GM23338 (cell line): ENCODE measurements around the gene CTNNA2. TPM values are rescaled to one million over a fixed set of nuclear protein-coding genes. Genes with fewer than 3 reads are reported as not detected.

ENCODE experiments used
- ATAC-seq: fragments of 200-7000 bp; cut with Tn5 transposase; 3 replicates; pipeline ENCODE4 v1.9.1; 2020
- DNase-seq: peaks from one replicate; pipeline ENCODE4 v3.0.0-alpha.2; 2015; ENCODE audit warnings: low spot score
- H2AFZ ChIP-seq: fragments of 200-600 bp; sonication (generic); 2 replicates; pipeline ENCODE4 v1.8.0; 2016; ENCODE audit warnings: antibody characterized with exemption, mild to moderate bottlenecking, moderate library complexity
- H3F3A ChIP-seq: fragments of 200-600 bp; sonication (generic); replicated peaks from 2 replicates; pipeline ENCODE4 v1.8.0; 2017; ENCODE audit warnings: antibody characterized with exemption, mixed run types, low read depth
- H3K27ac ChIP-seq: fragments of 200-600 bp; sonication (generic); 2 replicates; pipeline ENCODE4 v1.6.1; 2016; ENCODE audit warnings: low read depth
- H3K27me3 ChIP-seq: fragments of 200-600 bp; sonication (generic); 2 replicates; pipeline ENCODE4 v1.8.0; 2016; ENCODE audit warnings: mild to moderate bottlenecking, mixed run types, moderate library complexity; ENCODE audit not compliant: insufficient read depth
- H3K36me3 ChIP-seq: fragments of 200-600 bp; sonication (generic); 2 replicates; pipeline ENCODE4 v1.8.0; 2016; ENCODE audit warnings: mild to moderate bottlenecking; ENCODE audit not compliant: insufficient read depth
- H3K4me1 ChIP-seq: fragments of 200-600 bp; sonication (generic); 2 replicates; pipeline ENCODE4 v1.8.0; 2016; ENCODE audit warnings: mild to moderate bottlenecking, moderate library complexity; ENCODE audit not compliant: insufficient read depth
- H3K4me2 ChIP-seq: fragments of 200-600 bp; sonication (generic); 2 replicates; pipeline ENCODE4 v1.7.1; 2017; ENCODE audit warnings: mixed run types
- H3K4me3 ChIP-seq: fragments of 200-600 bp; sonication (generic); 2 replicates; pipeline ENCODE4 v1.6.1; 2016; ENCODE audit warnings: mixed run types
- H3K79me2 ChIP-seq: fragments of 200-600 bp; sonication (generic); replicated peaks from 2 replicates; pipeline ENCODE4 v1.8.0; 2017; ENCODE audit warnings: mild to moderate bottlenecking; ENCODE audit not compliant: insufficient read depth
- H3K9me2 ChIP-seq: fragments of 200-600 bp; sonication (generic); 2 replicates; pipeline ENCODE4 v1.8.0; 2017; ENCODE audit not compliant: insufficient read depth
- H4K20me1 ChIP-seq: fragments of 200-600 bp; sonication (generic); replicated peaks from 2 replicates; pipeline ENCODE4 v1.8.0; 2017; ENCODE audit warnings: mild to moderate bottlenecking; ENCODE audit not compliant: insufficient read depth
- H3K27ac Mint-ChIP-seq: 2 replicates; pipeline ENCODE4 v1.8.0; 2020; ENCODE audit warnings: inconsistent platforms, mild to moderate bottlenecking, moderate library complexity, mixed read lengths
- H3K27me3 Mint-ChIP-seq: 3 replicates; pipeline ENCODE4 v1.8.0; 2022; ENCODE audit warnings: low read depth, mild to moderate bottlenecking, moderate library complexity, mixed read lengths, inconsistent platforms; ENCODE audit not compliant: insufficient read depth, poor library complexity
- H3K36me3 Mint-ChIP-seq: 3 replicates; pipeline ENCODE4 v1.8.0; 2021; ENCODE audit warnings: low read depth, mild to moderate bottlenecking, inconsistent platforms, moderate library complexity, mixed read lengths
- H3K4me1 Mint-ChIP-seq: 3 replicates; pipeline ENCODE4 v1.8.0; 2020; ENCODE audit warnings: mild to moderate bottlenecking, inconsistent platforms, mixed read lengths
- H3K4me3 Mint-ChIP-seq: 3 replicates; pipeline ENCODE4 v1.8.0; 2021; ENCODE audit warnings: moderate library complexity, mild to moderate bottlenecking, inconsistent platforms, mixed read lengths
- H3K9me3 Mint-ChIP-seq: 3 replicates; pipeline ENCODE4 v1.8.0; 2020; ENCODE audit warnings: moderate library complexity, mild to moderate bottlenecking, inconsistent platforms, mixed read lengths
- CREB1 ChIP-seq: fragments of 250-450 bp; sonication (Bioruptor Pico); IDR thresholded peaks from 2 replicates; pipeline ENCODE4 v1.5.0; 2020; ENCODE audit warnings: low read depth, mild to moderate bottlenecking, moderate library complexity
- CTCF ChIP-seq, 2 experiments: fragments of 200-600 bp in 1 of 2; sonication (generic) in 1 of 2; conservative IDR thresholded peaks; 2 replicates each; pipeline versions ENCODE4 v1.5.1 to v1.6.1; 2016 to 2017; ENCODE audit warnings: antibody characterized with exemption in 2 of 2, low read depth in 2 of 2, mild to moderate bottlenecking in 2 of 2, moderate library complexity in 1 of 2
- ETS1 ChIP-seq: IDR thresholded peaks from 2 replicates; pipeline ENCODE4 v1.6.1; 2016; ENCODE audit warnings: antibody characterized with exemption
- EZH2 ChIP-seq: fragments of 200-600 bp; sonication (generic); IDR thresholded peaks from one replicate; pipeline ENCODE4 v1.8.0; 2017; ENCODE audit warnings: antibody characterized with exemption, mild to moderate bottlenecking, low read depth; ENCODE audit not compliant: unreplicated experiment
- EZH2phosphoT487 ChIP-seq: fragments of 200-600 bp; sonication (generic); IDR thresholded peaks from one replicate; pipeline ENCODE4 v1.8.1; 2018; ENCODE audit warnings: antibody characterized with exemption; ENCODE audit not compliant: unreplicated experiment
- JUNB ChIP-seq: IDR thresholded peaks from one replicate; pipeline ENCODE4 v1.6.1; 2016; ENCODE audit warnings: antibody characterized with exemption; ENCODE audit not compliant: unreplicated experiment
- NANOG ChIP-seq: IDR thresholded peaks from 2 replicates; pipeline ENCODE4 v1.6.1; 2016; ENCODE audit warnings: antibody characterized with exemption, borderline replicate concordance
- POLR2AphosphoS5 ChIP-seq: IDR thresholded peaks from 2 replicates; pipeline ENCODE4 v1.6.1; 2016; ENCODE audit warnings: antibody characterized with exemption, low read depth
- REST ChIP-seq: IDR thresholded peaks from one replicate; pipeline ENCODE4 v1.6.1; 2018; ENCODE audit warnings: antibody characterized with exemption; ENCODE audit not compliant: unreplicated experiment
- STAT1 ChIP-seq: IDR thresholded peaks from one replicate; pipeline ENCODE4 v1.6.1; 2016; ENCODE audit warnings: antibody characterized with exemption; ENCODE audit not compliant: unreplicated experiment
- ZNF114 ChIP-seq: fragments of 250-450 bp; sonication (Bioruptor Pico); IDR thresholded peaks from 2 replicates; pipeline ENCODE4 v1.5.0; 2020; ENCODE audit warnings: mild to moderate bottlenecking, moderate library complexity
- ZNF331 ChIP-seq: fragments of 250-450 bp; sonication (Bioruptor Pico); IDR thresholded peaks from 2 replicates; pipeline ENCODE4 v1.5.0; 2020; ENCODE audit warnings: low read depth, mild to moderate bottlenecking, moderate library complexity
- ZNF462 ChIP-seq: fragments of 250-450 bp; sonication (Bioruptor Pico); IDR thresholded peaks from 2 replicates; pipeline ENCODE4 v1.5.0; 2020; ENCODE audit warnings: mild to moderate bottlenecking, moderate library complexity
- polyA plus RNA-seq: library from polyadenylated mRNA; unstranded; fragments of >200 nt; fragmentation: Nextera tagmentation; extraction: Ambion mirVana; gene quantifications from 2 replicates; pipeline ENCODE4 v1.2.1, GENCODE V29; 2016
- total RNA-seq: library from RNA; depleted of rRNA; stranded (reverse); fragments of >200 nt; shearing (Covaris generic); gene quantifications from 2 replicates; pipeline ENCODE4 v1.2.3, GENCODE V29; 2014

The CTNNA2 gene
- total and polyA plus RNA-seq, 2 experiments from 2014 or later, result 6.4 to 15.6 TPM

GRCh38 chr2:80462654-80463053 is 949.8 kb downstream of the CTNNA2 start:
- H3K27ac Mint-ChIP-seq, result no peak overlapping the region
- H3K36me3 Mint-ChIP-seq, result no peaks in the 10 kb centered on the region
- ATAC-seq (no peak), DNase-seq (no peak)
- Histone ChIP-seq H3K9me2 (no peaks in the 10 kb centered on the region), H3K4me1 (peaks cover 49% of the 10 kb centered on the region), H3K4me3 (no peak overlapping the region), H3F3A (no peaks in the 10 kb centered on the region), H4K20me1 (no peaks in the 10 kb centered on the region; the same call in 1 of the 2 replicates), H3K36me3 (no peaks in the 10 kb centered on the region), H3K27ac (no peak overlapping the region), H3K4me2 (no peak overlapping the region), H3K79me2 (no peaks in the 10 kb centered on the region), H2AFZ (no peak overlapping the region), H3K27me3 (no peaks in the 10 kb centered on the region)
- peaks cover 52% of the 10 kb centered on the region for H3K4me1 Mint-ChIP-seq
- H3K27me3 Mint-ChIP-seq, result no peaks in the 10 kb centered on the region
- no peak overlapping the region for H3K4me3 Mint-ChIP-seq
- TF ChIP-seq REST (no peak), EZH2 (no peak), STAT1 (no peak), ETS1 (no peak), EZH2phosphoT487 (no peak), POLR2AphosphoS5 (no peak), CREB1 (CRISPR knock-in tag) (no peak), NANOG (no peak), CTCF (conservative IDR thresholded peaks at IDR 0.05; ENCODE audit: low read depth in 2 of 2) (no peak), ZNF462 (CRISPR knock-in tag) (no peak), ZNF331 (CRISPR knock-in tag) (no peak), JUNB (no peak), ZNF114 (CRISPR knock-in tag) (no peak)
- H3K9me3 Mint-ChIP-seq, result no peaks in the 10 kb centered on the region
